ENCODE data around the gene GPR25. TPM values are rescaled to one million over a fixed set of nuclear protein-coding genes. Genes with fewer than 3 reads are reported as not detected.
A peak's percentile ranks its signal among the peaks of the same experiment; 100 is the strongest.

The GPR25 gene
- total and polyA plus RNA-seq, 4 donors: 0.44 to 0.63 TPM; not detected in 2

GRCh38 chr1:200850554-200850953 lies 22.2 kb upstream of the GPR25 start:
- Histone ChIP-seq H3K4me3 (ENCODE audit: low read depth, low read length) (no peak overlapping the region), H3K27ac (ENCODE audit: low read depth, low read length) (no peak overlapping the region), H3K4me1 (ENCODE audit: control insufficient read depth, insufficient read depth, low read length) (no peaks in the 10 kb centered on the region), H3K27me3 (ENCODE audit: control insufficient read depth, insufficient read depth, low read length) (no peaks in the 10 kb centered on the region), H3K36me3 (ENCODE audit: control insufficient read depth, insufficient read depth, low read length) (peaks cover 26% of the 10 kb centered on the region), H3K9me3 (ENCODE audit: control insufficient read depth, insufficient read depth, low read length) (no peaks in the 10 kb centered on the region)
- no peak for DNase-seq (ENCODE audit: low read depth in 4 of 6, low spot score in 6 of 6)

GRCh38 chr1:200856716-200857357 lies 15.9 kb upstream of the GPR25 start:
- Histone ChIP-seq H3K36me3 (ENCODE audit: control insufficient read depth, insufficient read depth, low read length) (peaks cover 22% of the 10 kb centered on the region), H3K27ac (ENCODE audit: low read depth, low read length) (no peak overlapping the region), H3K27me3 (ENCODE audit: control insufficient read depth, insufficient read depth, low read length) (no peaks in the 10 kb centered on the region), H3K4me3 (ENCODE audit: low read depth, low read length) (no peak overlapping the region), H3K9me3 (ENCODE audit: control insufficient read depth, insufficient read depth, low read length) (no peaks in the 10 kb centered on the region), H3K4me1 (ENCODE audit: control insufficient read depth, insufficient read depth, low read length) (no peaks in the 10 kb centered on the region)
- no CpG with 5 or more reads among the region's 2 CpGs for WGBS (ENCODE audit: insufficient coverage)
- no peak for DNase-seq (ENCODE audit: low read depth in 4 of 6, low spot score in 6 of 6)

- 100% methylated on average over 1 of the region's 1 CpG for WGBS (ENCODE audit: insufficient coverage)
- Histone ChIP-seq H3K27me3 (ENCODE audit: control insufficient read depth, insufficient read depth, low read length) (no peaks in the 10 kb centered on the region), H3K4me1 (ENCODE audit: control insufficient read depth, insufficient read depth, low read length) (no peaks in the 10 kb centered on the region), H3K36me3 (ENCODE audit: control insufficient read depth, insufficient read depth, low read length) (peaks cover 23% of the 10 kb centered on the region), H3K4me3 (ENCODE audit: low read depth, low read length) (no peak overlapping the region), H3K27ac (ENCODE audit: low read depth, low read length) (no peak overlapping the region), H3K9me3 (ENCODE audit: control insufficient read depth, insufficient read depth, low read length) (no peaks in the 10 kb centered on the region)
- DNase-seq (ENCODE audit: low read depth in 4 of 6, low spot score in 6 of 6): no peak
Measured at GRCh38 chr1:200857804-200858203, 15.0 kb upstream of the GPR25 start.

GRCh38 chr1:200861937-200862647 lies 10.7 kb upstream of the GPR25 start:
- WGBS (ENCODE audit: insufficient coverage): no CpG with 5 or more reads among the region's 2 CpGs
- peaks cover 10% of the 10 kb centered on the region for H3K36me3 ChIP-seq (ENCODE audit: control insufficient read depth, insufficient read depth, low read length)
- H3K4me3 ChIP-seq (ENCODE audit: low read depth, low read length): no peak overlapping the region
- H3K27ac ChIP-seq (ENCODE audit: low read depth, low read length): no peak overlapping the region
- no peaks in the 10 kb centered on the region for H3K9me3 ChIP-seq (ENCODE audit: control insufficient read depth, insufficient read depth, low read length)
- H3K27me3 ChIP-seq (ENCODE audit: control insufficient read depth, insufficient read depth, low read length): no peaks in the 10 kb centered on the region
- H3K4me1 ChIP-seq (ENCODE audit: control insufficient read depth, insufficient read depth, low read length): peaks cover 7% of the 10 kb centered on the region
- DNase-seq (ENCODE audit: low read depth in 4 of 6, low spot score in 6 of 6): no peak

GRCh38 chr1:200862713-200863415 lies 9.9 kb upstream of the GPR25 start:
- Histone ChIP-seq H3K9me3 (ENCODE audit: control insufficient read depth, insufficient read depth, low read length) (no peaks in the 10 kb centered on the region), H3K27me3 (ENCODE audit: control insufficient read depth, insufficient read depth, low read length) (no peaks in the 10 kb centered on the region), H3K4me1 (ENCODE audit: control insufficient read depth, insufficient read depth, low read length) (peaks cover 7% of the 10 kb centered on the region), H3K4me3 (ENCODE audit: low read depth, low read length) (no peak overlapping the region), H3K27ac (ENCODE audit: low read depth, low read length) (no peak overlapping the region), H3K36me3 (ENCODE audit: control insufficient read depth, insufficient read depth, low read length) (peaks cover 10% of the 10 kb centered on the region)
- WGBS (ENCODE audit: insufficient coverage): no CpG with 5 or more reads among the region's 9 CpGs
- no peak for DNase-seq (ENCODE audit: low read depth in 4 of 6, low spot score in 6 of 6)

GRCh38 chr1:200866116-200866515 lies 6.7 kb upstream of the GPR25 start:
- peak in 2 of 6 donors; percentile 50 to 58 for DNase-seq (ENCODE audit: low read depth in 4 of 6, low spot score in 6 of 6)
- Histone ChIP-seq H3K4me3 (ENCODE audit: low read depth, low read length) (no peak overlapping the region), H3K27me3 (ENCODE audit: control insufficient read depth, insufficient read depth, low read length) (peaks cover under 1% of the 10 kb centered on the region), H3K36me3 (ENCODE audit: control insufficient read depth, insufficient read depth, low read length) (peaks cover 10% of the 10 kb centered on the region), H3K4me1 (ENCODE audit: control insufficient read depth, insufficient read depth, low read length) (peaks cover 7% of the 10 kb centered on the region), H3K9me3 (ENCODE audit: control insufficient read depth, insufficient read depth, low read length) (no peaks in the 10 kb centered on the region), H3K27ac (ENCODE audit: low read depth, low read length) (no peak overlapping the region)
- WGBS (ENCODE audit: insufficient coverage): 85% methylated on average over 2 of the region's 3 CpGs

GRCh38 chr1:200866521-200866920 lies 6.3 kb upstream of the GPR25 start:
- 42% methylated on average over 2 of the region's 5 CpGs for WGBS (ENCODE audit: insufficient coverage)
- H3K4me1 ChIP-seq (ENCODE audit: control insufficient read depth, insufficient read depth, low read length): peaks cover 7% of the 10 kb centered on the region
- H3K4me3 ChIP-seq (ENCODE audit: low read depth, low read length): no peak overlapping the region
- H3K9me3 ChIP-seq (ENCODE audit: control insufficient read depth, insufficient read depth, low read length): no peaks in the 10 kb centered on the region
- peaks cover 4% of the 10 kb centered on the region for H3K27me3 ChIP-seq (ENCODE audit: control insufficient read depth, insufficient read depth, low read length)
- H3K27ac ChIP-seq (ENCODE audit: low read depth, low read length): no peak overlapping the region
- DNase-seq (ENCODE audit: low read depth in 4 of 6, low spot score in 6 of 6): no peak
- H3K36me3 ChIP-seq (ENCODE audit: control insufficient read depth, insufficient read depth, low read length): peaks cover 7% of the 10 kb centered on the region

GRCh38 chr1:200867018-200867811 lies 5.6 kb upstream of the GPR25 start:
- peaks cover 8% of the 10 kb centered on the region for H3K4me1 ChIP-seq (ENCODE audit: control insufficient read depth, insufficient read depth, low read length)
- 40% methylated on average over 7 of the region's 11 CpGs for WGBS (ENCODE audit: insufficient coverage)

GRCh38 chr1:200869376-200869752 lies 3.4 kb upstream of the GPR25 start:
- Histone ChIP-seq H3K4me3 (ENCODE audit: low read depth, low read length) (no peak overlapping the region), H3K27me3 (ENCODE audit: control insufficient read depth, insufficient read depth, low read length) (peaks cover 20% of the 10 kb centered on the region), H3K9me3 (ENCODE audit: control insufficient read depth, insufficient read depth, low read length) (no peaks in the 10 kb centered on the region), H3K27ac (ENCODE audit: low read depth, low read length) (no peak overlapping the region), H3K36me3 (ENCODE audit: control insufficient read depth, insufficient read depth, low read length) (peaks cover under 1% of the 10 kb centered on the region), H3K4me1 (ENCODE audit: control insufficient read depth, insufficient read depth, low read length) (peaks cover 27% of the 10 kb centered on the region)
- no peak for DNase-seq (ENCODE audit: low read depth in 4 of 6, low spot score in 6 of 6)
- WGBS (ENCODE audit: insufficient coverage): 96% methylated on average over 3 of the region's 5 CpGs

More at GRCh38 chr1:200867018-200867811, 5.6 kb upstream of the GPR25 start:
- H3K36me3 ChIP-seq (ENCODE audit: control insufficient read depth, insufficient read depth, low read length): peaks cover 7% of the 10 kb centered on the region
- H3K27ac ChIP-seq (ENCODE audit: low read depth, low read length): no peak overlapping the region
- H3K27me3 ChIP-seq (ENCODE audit: control insufficient read depth, insufficient read depth, low read length): peaks cover 4% of the 10 kb centered on the region
- peak in 2 of 6 donors; percentile 26 to 32 for DNase-seq (ENCODE audit: low read depth in 4 of 6, low spot score in 6 of 6)
- H3K4me3 ChIP-seq (ENCODE audit: low read depth, low read length): no peak overlapping the region
- no peaks in the 10 kb centered on the region for H3K9me3 ChIP-seq (ENCODE audit: control insufficient read depth, insufficient read depth, low read length)
